AG09319 (cell line): ENCODE results near the gene MICAL3.

Experiments
- DNase-seq: peaks from one replicate; pipeline ENCODE4 v3.0.0-alpha.2; 2010; ENCODE audit warnings: low read depth; ENCODE audit errors: extremely low read depth
- CTCF ChIP-seq: IDR thresholded peaks from 2 replicates; pipeline ENCODE4 v1.5.1; 2011; ENCODE audit warnings: low read depth, mild to moderate bottlenecking, inconsistent platforms, low read length, moderate library complexity

Gene MICAL3

GRCh38 chr22:17806437-17806836 lies 217.9 kb downstream of the MICAL3 start:
- no peak for TF ChIP-seq CTCF
- DNase-seq, result no peak

GRCh38 chr22:17804331-17805080 lies 219.9 kb downstream of the MICAL3 start:
- no peak for TF ChIP-seq CTCF
- DNase-seq, result no peak

GRCh38 chr22:17803609-17804270 lies 220.6 kb downstream of the MICAL3 start:
- no peak for DNase-seq
- no peak for TF ChIP-seq CTCF

- no peak for DNase-seq
- no peak for TF ChIP-seq CTCF
These were observed 221.5 kb downstream of the MICAL3 start for GRCh38 chr22:17802822-17803221.

GRCh38 chr22:17802411-17802810 lies 221.9 kb downstream of the MICAL3 start:
- no peak for DNase-seq
- TF ChIP-seq CTCF, result no peak

GRCh38 chr22:17797721-17798559 lies 226.4 kb downstream of the MICAL3 start:
- DNase-seq, result no peak
- TF ChIP-seq CTCF, result no peak

GRCh38 chr22:17796695-17797094 lies 227.7 kb downstream of the MICAL3 start:
- no peak for DNase-seq
- no peak for TF ChIP-seq CTCF
